T-helper 1 cell (primary cell): ENCODE measurements around the gene TUBA1A.
"Not testable (repeated sequence)": the region's sequence is repeated elsewhere in the genome, so short reads cannot be mapped to it uniquely, and the experiment has no call there.

Source experiments
- DNase-seq, 5 donors: peaks; one replicate each; pipeline ENCODE4 v3.0.0-alpha.2; 2012 to 2020
- total RNA-seq, 4 donors: gene quantifications; one replicate each; lab custom pipeline; 2026; lab: John Stamatoyannopoulos, UW

The TUBA1A gene
- total RNA-seq, result 477 to 714 (median 603) reads per million in 4 donors

- DNase-seq, result peak; percentile 89 to 99 (median 93)
These were observed at the start of gene TUBA1A for GRCh38 chr12:49188916-49189367. Gene TUBA1A (minus strand): TSS chr12:49189080. CDS start chr12:49188979, 101 bp downstream.

- DNase-seq, result peak in 1 of 5 donors; percentile 15
These were observed 47.5 kb upstream of the TUBA1A start for GRCh38 chr12:49236423-49236822.

GRCh38 chr12:49233842-49234526 lies 45.1 kb upstream of the TUBA1A start:
- DNase-seq, result peak in 1 of 5 donors; percentile 13

GRCh38 chr12:49232940-49233841 lies 44.3 kb upstream of the TUBA1A start:
- DNase-seq, result no peak

GRCh38 chr12:49231878-49232655 lies 43.2 kb upstream of the TUBA1A start:
- DNase-seq, result no peak

GRCh38 chr12:49230805-49231194 lies 41.9 kb upstream of the TUBA1A start:
- DNase-seq, result no peak

- DNase-seq, result no peak
These were observed 41.4 kb upstream of the TUBA1A start for GRCh38 chr12:49230176-49230804.

GRCh38 chr12:49228653-49229052 lies 39.8 kb upstream of the TUBA1A start:
- DNase-seq, result no peak

GRCh38 chr12:49227713-49228112 lies 38.8 kb upstream of the TUBA1A start:
- no peak for DNase-seq

- no peak for DNase-seq
These were observed 36.8 kb upstream of the TUBA1A start for GRCh38 chr12:49225576-49226166.

GRCh38 chr12:49223590-49224369 lies 34.9 kb upstream of the TUBA1A start:
- DNase-seq, result no peak

GRCh38 chr12:49223122-49223521 lies 34.2 kb upstream of the TUBA1A start:
- no peak for DNase-seq

GRCh38 chr12:49220972-49221371 lies 32.1 kb upstream of the TUBA1A start:
- DNase-seq, result no peak

GRCh38 chr12:49219417-49220026 lies 30.6 kb upstream of the TUBA1A start:
- no peak for DNase-seq

GRCh38 chr12:49212572-49212971 lies 23.7 kb upstream of the TUBA1A start:
- DNase-seq, result no peak

- not testable (repeated sequence) for DNase-seq
These were observed 21.8 kb upstream of the TUBA1A start for GRCh38 chr12:49210703-49211102.

- DNase-seq, result no peak
These were observed 19.8 kb upstream of the TUBA1A start for GRCh38 chr12:49208676-49209075.

GRCh38 chr12:49208146-49208545 lies 19.3 kb upstream of the TUBA1A start:
- DNase-seq, result no peak

GRCh38 chr12:49206389-49206788 lies 17.5 kb upstream of the TUBA1A start:
- DNase-seq, result no peak

- no peak for DNase-seq
These were observed 12.9 kb upstream of the TUBA1A start for GRCh38 chr12:49201595-49202295.
